ENCODE data around the gene NEDD1.
A peak's percentile ranks its signal among the peaks of the same experiment; 100 is the strongest.

NEDD1 gene

DNA sequence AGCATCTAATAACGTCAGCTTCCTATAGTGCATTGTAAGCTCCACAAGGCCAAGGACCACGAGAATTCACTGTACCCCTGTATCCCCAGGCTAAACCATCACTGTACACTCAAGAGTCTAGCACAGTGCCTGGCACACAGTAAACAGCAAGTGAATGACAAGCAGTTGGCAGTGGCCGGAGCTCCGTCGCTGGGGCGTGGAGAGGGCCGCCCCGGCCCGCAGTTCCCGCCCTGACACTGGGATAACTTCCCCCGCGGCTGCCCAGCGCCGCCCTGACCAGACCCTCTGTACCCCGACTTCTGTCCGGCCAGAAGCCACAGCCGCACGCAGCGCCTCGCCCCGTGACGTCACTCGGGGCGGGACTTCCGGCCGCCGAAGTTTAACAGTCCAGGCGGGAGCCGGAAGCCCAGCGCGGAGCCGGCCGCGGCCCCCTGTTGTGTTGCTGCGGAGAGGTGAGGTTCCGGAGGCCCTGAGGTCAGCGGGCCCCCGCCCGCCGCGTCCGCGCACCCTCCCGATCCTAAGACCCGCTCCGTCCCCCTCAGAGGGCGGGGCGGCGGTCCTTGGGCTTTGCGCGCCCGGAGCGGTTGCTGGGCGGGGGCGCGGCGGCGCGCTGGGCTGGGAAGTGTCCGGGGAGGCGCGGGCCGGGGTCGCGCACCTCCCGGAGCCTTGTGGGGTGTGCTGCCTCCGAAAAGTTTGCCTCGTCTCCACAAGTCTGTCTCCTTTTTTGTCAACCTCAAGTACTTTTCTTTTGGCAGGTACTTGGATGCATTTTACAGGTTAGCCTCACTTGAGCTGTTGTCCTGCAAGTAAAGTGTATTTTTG is at the start of gene NEDD1:
TSS of gene NEDD1 (plus strand) at position 409 of the 822 bp plus-strand sequence. CDS start 2,503 bp downstream, outside the sequence.
- H3K4me3 ChIP-seq (replicated peaks in 1 of 2; ENCODE audit: low read depth in 2 of 2, low read length in 2 of 2), result peak within 1 kb of the TSS; percentile 87 to 94
- DNase-seq (ENCODE audit: low read depth in 2 of 2), result peak; percentile 79
- TF ChIP-seq, protein P1, sequence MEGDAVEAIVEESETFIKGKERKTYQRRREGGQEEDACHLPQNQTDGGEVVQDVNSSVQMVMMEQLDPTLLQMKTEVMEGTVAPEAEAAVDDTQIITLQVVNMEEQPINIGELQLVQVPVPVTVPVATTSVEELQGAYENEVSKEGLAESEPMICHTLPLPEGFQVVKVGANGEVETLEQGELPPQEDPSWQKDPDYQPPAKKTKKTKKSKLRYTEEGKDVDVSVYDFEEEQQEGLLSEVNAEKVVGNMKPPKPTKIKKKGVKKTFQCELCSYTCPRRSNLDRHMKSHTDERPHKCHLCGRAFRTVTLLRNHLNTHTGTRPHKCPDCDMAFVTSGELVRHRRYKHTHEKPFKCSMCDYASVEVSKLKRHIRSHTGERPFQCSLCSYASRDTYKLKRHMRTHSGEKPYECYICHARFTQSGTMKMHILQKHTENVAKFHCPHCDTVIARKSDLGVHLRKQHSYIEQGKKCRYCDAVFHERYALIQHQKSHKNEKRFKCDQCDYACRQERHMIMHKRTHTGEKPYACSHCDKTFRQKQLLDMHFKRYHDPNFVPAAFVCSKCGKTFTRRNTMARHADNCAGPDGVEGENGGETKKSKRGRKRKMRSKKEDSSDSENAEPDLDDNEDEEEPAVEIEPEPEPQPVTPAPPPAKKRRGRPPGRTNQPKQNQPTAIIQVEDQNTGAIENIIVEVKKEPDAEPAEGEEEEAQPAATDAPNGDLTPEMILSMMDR (IDR thresholded peaks at IDR 0.05; ENCODE audit: low read depth, low read length), result no peak

DNA sequence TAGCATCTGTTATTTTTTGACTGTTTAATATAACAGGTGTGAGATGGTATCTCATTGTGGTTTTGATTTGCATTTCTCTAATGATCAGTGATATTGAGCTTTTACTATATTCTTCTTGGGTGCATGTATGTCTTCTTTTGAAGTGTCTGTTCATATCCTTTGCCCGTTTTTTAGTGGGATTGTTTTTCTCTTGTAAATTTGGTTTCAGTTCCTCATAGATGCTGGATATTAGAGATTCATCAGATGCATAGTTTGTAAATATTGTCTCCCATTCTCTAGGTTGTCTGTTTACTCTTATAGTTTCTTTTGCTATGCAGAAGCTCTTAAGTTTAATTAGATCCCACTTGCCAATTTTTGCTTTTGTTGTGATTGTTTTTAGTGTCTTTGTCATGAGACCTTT is 48.9 kb upstream of the NEDD1 start:
- DNase-seq (ENCODE audit: low read depth in 2 of 2), result no peak
- TF ChIP-seq, protein P1 (IDR thresholded peaks at IDR 0.05; ENCODE audit: low read depth, low read length), result no peak
- no peak overlapping the region for H3K4me3 ChIP-seq (replicated peaks in 1 of 2; ENCODE audit: low read depth in 2 of 2, low read length in 2 of 2)

GRCh38 chr12:96861656-96862055 is 45.4 kb upstream of the NEDD1 start:
- TF ChIP-seq, protein P1 (IDR thresholded peaks at IDR 0.05; ENCODE audit: low read depth, low read length), result no peak
- H3K4me3 ChIP-seq (replicated peaks in 1 of 2; ENCODE audit: low read depth in 2 of 2, low read length in 2 of 2), result no peak overlapping the region
- DNase-seq (ENCODE audit: low read depth in 2 of 2), result peak in 1 of 2 donors; percentile 58

- no peak overlapping the region for H3K4me3 ChIP-seq (replicated peaks in 1 of 2; ENCODE audit: low read depth in 2 of 2, low read length in 2 of 2)
- TF ChIP-seq, protein P1 (IDR thresholded peaks at IDR 0.05; ENCODE audit: low read depth, low read length), result no peak
- no peak for DNase-seq (ENCODE audit: low read depth in 2 of 2)
These were observed 44.7 kb upstream of the NEDD1 start for GRCh38 chr12:96862326-96862725.

DNA sequence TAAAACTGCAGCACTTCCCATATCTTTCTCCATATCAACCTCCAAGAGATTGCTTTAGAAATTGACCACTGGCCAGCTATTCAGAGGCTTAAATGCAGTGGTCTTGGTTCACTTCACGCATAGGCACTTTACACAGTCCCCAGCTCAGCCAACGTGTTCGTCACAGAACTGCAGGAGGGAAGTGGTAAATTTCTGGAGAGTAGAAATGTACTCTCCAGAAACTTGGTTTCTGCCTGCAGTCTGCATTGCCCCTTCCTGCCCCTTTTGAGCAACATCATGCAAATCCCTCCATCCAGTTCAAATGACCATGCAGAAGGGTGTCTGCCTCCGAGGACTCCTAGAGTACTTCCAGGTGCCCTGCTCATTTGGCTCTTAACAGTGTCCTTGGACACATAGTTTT is 42.7 kb upstream of the NEDD1 start:
- no peak overlapping the region for H3K4me3 ChIP-seq (replicated peaks in 1 of 2; ENCODE audit: low read depth in 2 of 2, low read length in 2 of 2)
- TF ChIP-seq, protein P1 (IDR thresholded peaks at IDR 0.05; ENCODE audit: low read depth, low read length), result no peak
- no peak for DNase-seq (ENCODE audit: low read depth in 2 of 2)

DNA sequence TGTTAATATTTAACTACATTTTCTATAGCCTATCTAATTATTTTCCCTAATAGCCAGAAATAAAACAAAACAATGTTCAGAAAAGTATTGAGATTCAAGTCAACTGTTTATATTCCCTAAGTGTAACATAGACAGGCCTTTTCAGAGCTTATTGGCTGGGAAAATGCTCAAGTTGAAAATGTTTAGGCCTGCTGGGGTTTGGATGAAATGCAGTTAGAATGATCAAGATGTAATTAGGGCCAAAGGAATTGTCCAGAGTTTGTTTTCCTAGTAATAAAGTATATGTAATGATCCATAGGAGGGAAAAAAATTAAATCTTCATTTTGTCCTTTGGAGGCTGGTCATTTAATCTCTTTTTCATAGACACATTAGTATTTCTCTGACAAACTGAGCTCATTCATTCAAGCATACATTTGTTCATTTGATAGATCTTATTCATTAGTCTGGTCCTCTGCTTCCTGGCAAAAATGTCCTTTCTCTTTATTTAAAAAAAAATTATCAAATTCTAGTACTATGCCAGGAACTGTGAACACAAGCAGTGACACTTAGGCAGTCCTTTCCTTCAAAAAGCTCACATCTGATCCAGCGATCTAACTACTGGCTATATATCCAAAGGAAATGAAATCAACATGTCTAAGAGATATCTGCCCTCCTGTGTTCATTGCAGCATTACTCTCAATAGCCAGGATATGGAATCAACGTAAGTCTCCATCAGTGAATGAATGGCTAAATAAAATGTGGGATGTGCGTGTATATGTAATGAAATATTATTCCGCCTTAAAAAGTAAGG is 40.1 kb upstream of the NEDD1 start:
- no peak overlapping the region for H3K4me3 ChIP-seq (replicated peaks in 1 of 2; ENCODE audit: low read depth in 2 of 2, low read length in 2 of 2)
- TF ChIP-seq, protein P1 (IDR thresholded peaks at IDR 0.05; ENCODE audit: low read depth, low read length), result no peak
- no peak for DNase-seq (ENCODE audit: low read depth in 2 of 2)
